Activated naive CD8-positive, alpha-beta T cell treated with anti-CD3 and anti-CD28 coated beads for 36 hours (primary cell): ENCODE results near the gene GHDC. TPM values are rescaled to one million over a fixed set of nuclear protein-coding genes. Genes with fewer than 3 reads are reported as not detected.
A peak's percentile ranks its signal among the peaks of the same experiment; 100 is the strongest.
"Not testable (repeated sequence)": the region's sequence is repeated elsewhere in the genome, so short reads cannot be mapped to it uniquely, and the experiment has no call there.

Experiments
- DNase-seq: peaks from one replicate; pipeline ENCODE4 v3.0.0; 2021
- H3K27ac Mint-ChIP-seq: one replicate; pipeline ENCODE4 v1.8.0; 2022; ENCODE audit warnings: mild to moderate bottlenecking, moderate library complexity, mixed read lengths
- H3K27me3 Mint-ChIP-seq: one replicate; pipeline ENCODE4 v1.8.0; 2022; ENCODE audit warnings: mild to moderate bottlenecking, mixed read lengths
- H3K36me3 Mint-ChIP-seq: one replicate; pipeline ENCODE4 v1.8.0; 2021; ENCODE audit warnings: mild to moderate bottlenecking, mixed read lengths
- H3K4me1 Mint-ChIP-seq: one replicate; pipeline ENCODE4 v1.8.0; 2021; ENCODE audit warnings: mixed read lengths
- H3K4me3 Mint-ChIP-seq: one replicate; pipeline ENCODE4 v1.8.0; 2022; ENCODE audit warnings: mild to moderate bottlenecking, moderate library complexity, mixed read lengths
- H3K9me3 Mint-ChIP-seq: one replicate; pipeline ENCODE4 v1.8.0; 2022; ENCODE audit warnings: mixed read lengths
- total RNA-seq, 2 experiments: library from RNA; stranded (reverse); gene quantifications; one replicate each; pipeline ENCODE4 v1.2.3, GENCODE V29; 2021

GHDC gene
- 10 to 100 TPM; 13.6 to 14.6 TPM for total RNA-seq

GRCh38 chr17:42193969-42194899 lies at the start of gene GHDC:
TSS of gene GHDC (minus strand) at chr17:42194494. CDS start at chr17:42193581, 913 bp downstream.
- Mint-ChIP-seq H3K9me3 (no peaks in the 10 kb centered on the region), H3K4me3 (peak within 1 kb of the TSS; percentile 94), H3K27ac (peak within 1 kb of the TSS; percentile 83), H3K36me3 (no peaks in the 10 kb centered on the region), H3K4me1 (peaks cover 10% of the 10 kb centered on the region), H3K27me3 (no peaks in the 10 kb centered on the region)
- peak; percentile 76 for DNase-seq

GRCh38 chr17:42243493-42243982 lies 49.2 kb upstream of the GHDC start:
- Mint-ChIP-seq H3K4me3 (no peak overlapping the region), H3K9me3 (peaks cover 3% of the 10 kb centered on the region), H3K36me3 (peaks cover 4% of the 10 kb centered on the region), H3K27me3 (no peaks in the 10 kb centered on the region), H3K27ac (no peak overlapping the region), H3K4me1 (peaks cover 30% of the 10 kb centered on the region)
- no peak for DNase-seq

GRCh38 chr17:42241871-42242270 lies 47.6 kb upstream of the GHDC start:
- Mint-ChIP-seq H3K36me3 (peaks cover 1% of the 10 kb centered on the region), H3K9me3 (no peaks in the 10 kb centered on the region), H3K27me3 (no peaks in the 10 kb centered on the region), H3K4me1 (peaks cover 21% of the 10 kb centered on the region), H3K4me3 (no peak overlapping the region), H3K27ac (no peak overlapping the region)
- no peak for DNase-seq

- peaks cover 19% of the 10 kb centered on the region for H3K4me1 Mint-ChIP-seq
- H3K27ac Mint-ChIP-seq, H3K36me3 Mint-ChIP-seq, H3K27me3 Mint-ChIP-seq, H3K4me3 Mint-ChIP-seq, H3K9me3 Mint-ChIP-seq, DNase-seq: not testable (repeated sequence)
Observed at GRCh38 chr17:42240863-42241262, 46.6 kb upstream of the GHDC start.

GRCh38 chr17:42240201-42240600 lies 45.9 kb upstream of the GHDC start:
- peaks cover 17% of the 10 kb centered on the region for H3K4me1 Mint-ChIP-seq
- no peak overlapping the region for H3K27ac Mint-ChIP-seq
- H3K9me3 Mint-ChIP-seq = no peaks in the 10 kb centered on the region
- H3K36me3 Mint-ChIP-seq = peaks cover 1% of the 10 kb centered on the region
- no peak for DNase-seq
- H3K4me3 Mint-ChIP-seq = no peak overlapping the region
- H3K27me3 Mint-ChIP-seq = no peaks in the 10 kb centered on the region

- H3K27me3 Mint-ChIP-seq, H3K27ac Mint-ChIP-seq, H3K9me3 Mint-ChIP-seq, DNase-seq, H3K36me3 Mint-ChIP-seq, H3K4me3 Mint-ChIP-seq: not testable (repeated sequence)
- peaks cover 21% of the 10 kb centered on the region for H3K4me1 Mint-ChIP-seq
Observed at GRCh38 chr17:42239576-42239975, 45.3 kb upstream of the GHDC start.

GRCh38 chr17:42236760-42237159 lies 42.5 kb upstream of the GHDC start:
- Mint-ChIP-seq H3K36me3 (peaks cover 2% of the 10 kb centered on the region), H3K4me3 (no peak overlapping the region), H3K27ac (no peak overlapping the region), H3K9me3 (no peaks in the 10 kb centered on the region), H3K4me1 (peaks cover 18% of the 10 kb centered on the region), H3K27me3 (no peaks in the 10 kb centered on the region)
- DNase-seq = no peak

GRCh38 chr17:42233994-42234393 lies 39.7 kb upstream of the GHDC start:
- peak overlapping the region; percentile 23 for H3K27ac Mint-ChIP-seq
- H3K27me3 Mint-ChIP-seq = no peaks in the 10 kb centered on the region
- H3K4me3 Mint-ChIP-seq = no peak overlapping the region
- no peaks in the 10 kb centered on the region for H3K9me3 Mint-ChIP-seq
- DNase-seq = no peak
- peaks cover 2% of the 10 kb centered on the region for H3K36me3 Mint-ChIP-seq
- H3K4me1 Mint-ChIP-seq = peaks cover 21% of the 10 kb centered on the region

GRCh38 chr17:42233156-42233555 lies 38.9 kb upstream of the GHDC start:
- no peak for DNase-seq
- H3K9me3 Mint-ChIP-seq = no peaks in the 10 kb centered on the region
- no peaks in the 10 kb centered on the region for H3K27me3 Mint-ChIP-seq
- no peak overlapping the region for H3K27ac Mint-ChIP-seq
- H3K4me1 Mint-ChIP-seq = peaks cover 24% of the 10 kb centered on the region
- peaks cover 2% of the 10 kb centered on the region for H3K36me3 Mint-ChIP-seq
- no peak overlapping the region for H3K4me3 Mint-ChIP-seq

- Mint-ChIP-seq H3K4me1 (peaks cover 22% of the 10 kb centered on the region), H3K36me3 (peaks cover 5% of the 10 kb centered on the region), H3K27ac (no peak overlapping the region), H3K27me3 (no peaks in the 10 kb centered on the region), H3K4me3 (no peak overlapping the region), H3K9me3 (no peaks in the 10 kb centered on the region)
- DNase-seq = no peak
Observed at GRCh38 chr17:42230225-42230624, 35.9 kb upstream of the GHDC start.

- H3K27ac Mint-ChIP-seq = peak overlapping the region; percentile 5
Observed at GRCh38 chr17:42227849-42228700, 33.8 kb upstream of the GHDC start.

GRCh38 chr17:42225646-42226045 lies 31.4 kb upstream of the GHDC start:
- no peak for DNase-seq
- Mint-ChIP-seq H3K4me3 (no peak overlapping the region), H3K27me3 (no peaks in the 10 kb centered on the region), H3K36me3 (peaks cover 12% of the 10 kb centered on the region), H3K9me3 (no peaks in the 10 kb centered on the region), H3K4me1 (peaks cover 10% of the 10 kb centered on the region), H3K27ac (no peak overlapping the region)

More at GRCh38 chr17:42227849-42228700, 33.8 kb upstream of the GHDC start:
- Mint-ChIP-seq H3K4me1 (peaks cover 10% of the 10 kb centered on the region), H3K9me3 (no peaks in the 10 kb centered on the region), H3K36me3 (peaks cover 6% of the 10 kb centered on the region), H3K27me3 (no peaks in the 10 kb centered on the region), H3K4me3 (no peak overlapping the region)
- no peak for DNase-seq

GRCh38 chr17:42224651-42225050 lies 30.4 kb upstream of the GHDC start:
- Mint-ChIP-seq H3K4me1 (peaks cover 3% of the 10 kb centered on the region), H3K27me3 (no peaks in the 10 kb centered on the region), H3K36me3 (peaks cover 12% of the 10 kb centered on the region), H3K4me3 (no peak overlapping the region), H3K9me3 (no peaks in the 10 kb centered on the region), H3K27ac (no peak overlapping the region)
- no peak for DNase-seq

- H3K27me3 Mint-ChIP-seq = no peaks in the 10 kb centered on the region
- no peaks in the 10 kb centered on the region for H3K4me1 Mint-ChIP-seq
- DNase-seq = peak; percentile 44
- H3K27ac Mint-ChIP-seq = peak overlapping the region; percentile 8
- peaks cover 14% of the 10 kb centered on the region for H3K36me3 Mint-ChIP-seq
- no peaks in the 10 kb centered on the region for H3K9me3 Mint-ChIP-seq
- no peak overlapping the region for H3K4me3 Mint-ChIP-seq
Observed at GRCh38 chr17:42221886-42222745, 27.8 kb upstream of the GHDC start.
